Measurements from ENCODE around the gene PSMG1.

DNA sequence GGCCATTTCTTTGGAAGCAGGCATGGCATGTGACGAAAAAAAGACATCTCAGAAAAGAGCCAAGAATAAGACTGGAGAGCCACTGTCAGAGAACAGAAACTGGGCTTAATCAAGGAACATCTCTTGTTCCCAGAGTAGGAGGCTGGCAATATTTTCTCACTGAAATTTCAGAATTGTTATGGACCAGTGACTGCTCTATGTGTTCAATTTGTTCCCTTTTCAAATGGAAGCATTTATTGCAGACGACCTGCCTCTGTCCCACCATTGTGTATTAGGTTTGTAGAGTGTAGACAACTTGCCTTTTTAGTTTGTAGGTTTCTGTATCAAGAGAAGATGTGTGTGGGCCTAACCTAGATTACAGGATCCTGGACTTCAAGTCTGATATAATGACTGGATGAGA is 18.7 kb downstream of the PSMG1 start:
- TF ChIP-seq, protein P1, sequence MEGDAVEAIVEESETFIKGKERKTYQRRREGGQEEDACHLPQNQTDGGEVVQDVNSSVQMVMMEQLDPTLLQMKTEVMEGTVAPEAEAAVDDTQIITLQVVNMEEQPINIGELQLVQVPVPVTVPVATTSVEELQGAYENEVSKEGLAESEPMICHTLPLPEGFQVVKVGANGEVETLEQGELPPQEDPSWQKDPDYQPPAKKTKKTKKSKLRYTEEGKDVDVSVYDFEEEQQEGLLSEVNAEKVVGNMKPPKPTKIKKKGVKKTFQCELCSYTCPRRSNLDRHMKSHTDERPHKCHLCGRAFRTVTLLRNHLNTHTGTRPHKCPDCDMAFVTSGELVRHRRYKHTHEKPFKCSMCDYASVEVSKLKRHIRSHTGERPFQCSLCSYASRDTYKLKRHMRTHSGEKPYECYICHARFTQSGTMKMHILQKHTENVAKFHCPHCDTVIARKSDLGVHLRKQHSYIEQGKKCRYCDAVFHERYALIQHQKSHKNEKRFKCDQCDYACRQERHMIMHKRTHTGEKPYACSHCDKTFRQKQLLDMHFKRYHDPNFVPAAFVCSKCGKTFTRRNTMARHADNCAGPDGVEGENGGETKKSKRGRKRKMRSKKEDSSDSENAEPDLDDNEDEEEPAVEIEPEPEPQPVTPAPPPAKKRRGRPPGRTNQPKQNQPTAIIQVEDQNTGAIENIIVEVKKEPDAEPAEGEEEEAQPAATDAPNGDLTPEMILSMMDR (IDR thresholded peaks at IDR 0.05; ENCODE audit: low read length): no peak
- TF ChIP-seq EZH2 (optimal IDR thresholded peaks at IDR 0.05; ENCODE audit: low read depth, low read length): no peak
